Prostate gland (tissue), 2 donors: ENCODE results near the gene OTUD6A.

Experiments used
- CTCF ChIP-seq, 4 experiments: fragments of 200-600 bp in 2 of 4; fragments of 450-650 bp in 2 of 4; sonication (generic) in 2 of 4; IDR thresholded peaks; 1 replicate in 3 of 4; 2 replicates in 1 of 4; pipeline ENCODE4 v1.5.1; 2016 to 2019; ENCODE audit warnings: antibody characterized with exemption in 4 of 4, mild to moderate bottlenecking in 2 of 4, moderate library complexity in 2 of 4
- POLR2A ChIP-seq: fragments of 450-650 bp; IDR thresholded peaks from one replicate; pipeline ENCODE4 v1.6.1; 2016; ENCODE audit warnings: antibody characterized with exemption, mild to moderate bottlenecking
- POLR2AphosphoS5 ChIP-seq: sonication (generic); formaldehyde crosslinking; IDR thresholded peaks from one replicate; pipeline ENCODE4 v1.6.1; 2017; ENCODE audit warnings: antibody characterized with exemption

- TF ChIP-seq POLR2A, result no peak
- no peak for TF ChIP-seq CTCF (IDR thresholded peaks at IDR 0.05)
- TF ChIP-seq POLR2AphosphoS5, result no peak
Measured at GRCh38 chrX:70025464-70025863, 36.8 kb upstream of the OTUD6A start.
